ENCODE data around the gene SURF2.
"Not testable (repeated sequence)": the region's sequence is repeated elsewhere in the genome, so short reads cannot be mapped to it uniquely, and the experiment has no call there.

The SURF2 gene

GRCh38 chr9:133322701-133323100 lies 33.6 kb upstream of the SURF2 start:
- TF ChIP-seq CTCF (IDR thresholded peaks at IDR 0.05; ENCODE audit: borderline replicate concordance, insufficient read depth, low read depth, low read length), result no peak
- H3K4me3 ChIP-seq (ENCODE audit: low read depth, low read length), result no peak overlapping the region

DNA sequence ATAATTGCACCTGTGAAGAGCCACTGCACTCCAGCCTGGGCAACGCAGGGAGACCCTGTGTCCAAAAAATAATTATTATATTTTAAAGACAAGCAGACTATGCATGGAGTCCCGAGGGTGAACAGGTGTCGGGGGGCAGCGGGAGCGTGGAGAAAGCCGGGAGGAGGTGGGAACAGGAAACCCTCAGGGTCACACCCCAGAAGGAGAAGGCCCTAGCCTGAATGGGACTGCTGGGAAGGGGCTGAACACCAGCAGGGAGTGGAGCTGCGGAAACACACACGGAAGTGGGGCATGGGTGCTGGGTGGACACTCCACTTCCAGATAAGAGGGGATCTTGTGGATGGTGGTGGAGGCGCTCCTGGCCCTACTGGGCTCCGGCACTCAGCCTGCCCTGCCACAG lies 33.1 kb upstream of the SURF2 start:
- TF ChIP-seq CTCF (IDR thresholded peaks at IDR 0.05; ENCODE audit: borderline replicate concordance, insufficient read depth, low read depth, low read length), result no peak
- no peak overlapping the region for H3K4me3 ChIP-seq (ENCODE audit: low read depth, low read length)

DNA sequence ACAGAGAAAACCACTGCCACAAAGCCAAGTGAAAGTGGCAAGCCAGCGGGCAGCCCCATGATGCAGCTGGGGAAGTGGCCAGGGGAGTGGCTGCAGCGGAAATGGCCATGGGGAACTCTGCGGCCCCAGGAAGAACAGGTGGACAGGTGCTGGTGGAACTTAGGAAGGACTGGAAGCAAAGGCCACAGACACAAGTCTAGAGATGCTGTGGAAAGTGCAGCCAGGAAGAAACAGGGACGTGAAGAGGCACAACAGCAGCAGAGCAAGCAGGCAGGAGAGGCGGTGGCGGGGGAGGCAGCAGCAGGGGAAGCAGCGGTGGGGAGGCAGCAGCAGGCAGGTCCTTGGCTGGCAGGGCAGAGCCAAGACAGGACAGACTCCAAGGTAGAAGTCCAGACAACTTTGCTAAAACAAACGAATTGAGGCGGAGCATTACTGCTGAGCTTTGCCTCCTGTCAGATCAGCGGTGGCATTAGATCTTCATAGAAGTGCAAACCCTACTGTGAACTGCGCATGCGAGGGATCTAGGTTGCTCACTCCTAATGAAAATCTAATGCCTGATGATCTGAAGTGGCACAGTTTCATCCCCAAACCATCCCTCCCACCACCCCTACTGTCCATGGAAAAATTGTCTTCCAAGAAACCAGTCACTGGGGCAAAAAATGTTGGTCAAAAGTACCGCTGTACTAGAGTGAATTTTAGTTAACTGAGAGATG lies 32.2 kb upstream of the SURF2 start:
- H3K4me3 ChIP-seq (ENCODE audit: low read depth, low read length), result no peak overlapping the region
- TF ChIP-seq CTCF (IDR thresholded peaks at IDR 0.05; ENCODE audit: borderline replicate concordance, insufficient read depth, low read depth, low read length), result no peak

- not testable (repeated sequence) for H3K4me3 ChIP-seq (ENCODE audit: low read depth, low read length)
Observed at GRCh38 chr9:133327021-133327420, 29.3 kb upstream of the SURF2 start.

DNA sequence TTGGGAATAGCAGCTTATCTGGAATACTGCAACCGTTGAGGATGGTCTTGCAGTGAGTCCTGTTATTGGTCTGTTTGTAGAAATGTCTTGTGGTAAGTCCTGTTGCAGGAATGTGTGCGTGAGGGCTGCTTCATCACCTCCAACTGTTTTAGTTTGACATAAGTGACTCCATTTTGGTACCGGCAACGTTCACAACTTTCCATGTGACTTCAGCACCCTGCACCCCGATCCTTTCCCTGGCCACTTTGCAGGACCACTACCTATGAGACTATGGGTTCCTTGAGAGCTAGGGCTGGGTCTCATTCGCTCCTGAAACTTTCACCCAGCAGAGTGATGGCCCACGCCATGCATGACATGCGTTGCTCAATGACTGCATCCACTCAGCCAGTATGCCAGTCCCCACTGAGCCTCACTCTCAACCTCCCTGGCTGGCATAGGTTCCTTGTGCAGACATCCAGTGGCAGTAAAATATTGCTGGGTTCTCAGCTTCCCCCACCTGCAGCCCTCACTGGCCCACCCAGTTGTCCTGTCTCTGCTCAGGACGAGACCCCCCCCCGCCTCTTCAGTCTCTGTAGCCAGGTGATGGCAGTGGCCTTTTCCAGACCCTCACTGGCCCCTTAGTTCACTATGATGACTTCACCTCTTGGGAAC lies 28.4 kb upstream of the SURF2 start:
- no peak overlapping the region for H3K4me3 ChIP-seq (ENCODE audit: low read depth, low read length)
- TF ChIP-seq CTCF (IDR thresholded peaks at IDR 0.05; ENCODE audit: borderline replicate concordance, insufficient read depth, low read depth, low read length), result no peak

DNA sequence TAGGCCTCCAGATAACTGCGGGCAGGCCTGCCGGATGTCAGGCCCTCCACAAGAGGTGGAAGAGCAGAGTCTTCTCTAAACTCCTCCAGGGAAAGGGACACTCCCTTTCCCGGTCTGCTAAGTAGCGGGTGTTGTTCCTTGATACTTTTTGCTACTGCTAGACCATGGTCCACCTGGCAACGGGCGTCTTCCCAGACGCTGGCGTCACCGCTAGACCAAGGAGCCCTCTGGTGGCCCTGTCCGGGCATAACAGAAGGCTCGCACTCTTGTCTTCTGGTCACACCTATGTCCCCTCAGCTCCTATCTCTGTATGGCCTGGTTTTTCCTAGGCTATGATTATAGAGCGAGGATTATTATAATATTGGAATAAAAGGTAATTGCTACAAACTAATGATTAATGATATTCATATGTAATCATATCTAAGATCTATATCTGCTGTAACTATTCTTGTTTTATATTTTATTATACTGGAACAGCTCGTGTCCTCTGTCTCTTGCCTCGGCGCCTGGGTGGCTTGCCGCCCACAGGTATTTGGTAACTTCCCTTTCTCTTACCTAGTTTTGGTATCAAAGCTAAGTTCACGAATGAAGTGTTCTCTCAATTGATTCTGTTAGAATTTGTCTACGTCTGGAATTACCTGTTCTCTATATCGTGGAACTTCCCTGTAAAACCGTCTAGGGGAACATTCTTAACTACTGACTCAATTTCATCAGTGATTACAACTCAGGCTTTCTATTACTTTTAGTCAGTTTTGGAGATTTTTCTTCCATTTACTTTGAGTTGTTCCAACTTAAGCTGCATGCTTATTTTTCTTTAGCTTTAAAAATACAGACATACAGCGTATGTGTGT lies 26.8 kb upstream of the SURF2 start:
- H3K4me3 ChIP-seq (ENCODE audit: low read depth, low read length), result not testable (repeated sequence)
- TF ChIP-seq CTCF (IDR thresholded peaks at IDR 0.05; ENCODE audit: borderline replicate concordance, insufficient read depth, low read depth, low read length), result peak; percentile 42; the same call in 1 of the 2 replicates

DNA sequence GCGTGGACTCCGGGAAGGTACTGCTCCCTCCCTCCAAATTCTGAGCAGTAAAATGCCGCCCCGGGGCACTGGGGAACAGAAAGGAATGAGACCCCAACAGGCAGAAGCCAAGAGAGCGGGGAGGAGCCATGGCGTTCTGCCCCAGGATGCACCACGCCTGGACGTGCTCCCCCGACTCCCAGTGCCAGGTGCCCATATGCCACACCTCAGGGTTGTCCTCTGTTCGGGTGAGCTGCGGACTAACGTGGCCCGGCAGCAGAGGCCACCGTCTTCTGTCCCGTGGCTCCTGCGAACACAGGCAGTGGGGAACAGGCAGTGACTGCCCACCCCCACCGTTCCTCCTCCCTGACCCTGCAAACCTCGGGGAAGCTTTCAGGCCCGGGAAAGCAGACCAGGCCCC lies 25.1 kb upstream of the SURF2 start:
- no peak for TF ChIP-seq CTCF (IDR thresholded peaks at IDR 0.05; ENCODE audit: borderline replicate concordance, insufficient read depth, low read depth, low read length)
- no peak overlapping the region for H3K4me3 ChIP-seq (ENCODE audit: low read depth, low read length)
